Measurements from ENCODE around the gene EEF1B2.

Gene EEF1B2

GRCh38 chr2:206145665-206146064, 14.0 kb upstream of the EEF1B2 start:
- Histone ChIP-seq H3K4me1 (ENCODE audit: insufficient read depth, low read length) (no peaks in the 10 kb centered on the region), H3K9me3 (ENCODE audit: insufficient read depth, low read length, severe bottlenecking) (no peaks in the 10 kb centered on the region), H3K27ac (ENCODE audit: low read length) (no peak overlapping the region), H3K79me2 (ENCODE audit: insufficient read depth, low read length) (peaks cover 11% of the 10 kb centered on the region; the same call in 1 of the 2 replicates), H3K4me3 (ENCODE audit: low read depth in 1 of 2, low read length in 2 of 2) (no peak overlapping the region), H3K36me3 (ENCODE audit: insufficient read depth, low read length) (peaks cover 95% of the 10 kb centered on the region), H4K20me1 (ENCODE audit: insufficient read depth, low read length) (peaks cover 7% of the 10 kb centered on the region; the same call in 1 of the 2 replicates), H3K9ac (ENCODE audit: low read depth, low read length) (no peak overlapping the region), H3K4me2 (ENCODE audit: insufficient read depth, low read length) (no peak overlapping the region), H3K27me3 (ENCODE audit: insufficient read depth, low read length, poor library complexity) (no peaks in the 10 kb centered on the region), H2AFZ (ENCODE audit: low read depth, low read length) (no peak overlapping the region)
- TF ChIP-seq EZH2 (IDR thresholded peaks at IDR 0.05; ENCODE audit: borderline replicate concordance, low read depth, low read length, severe bottlenecking) (no peak), CTCF (IDR thresholded peaks at IDR 0.05; ENCODE audit: borderline replicate concordance, extremely low read depth, low read length, poor library complexity, severe bottlenecking) (no peak)
- no peak for DNase-seq
- no peak for ATAC-seq (ENCODE audit: insufficient read depth, low read depth)

DNA sequence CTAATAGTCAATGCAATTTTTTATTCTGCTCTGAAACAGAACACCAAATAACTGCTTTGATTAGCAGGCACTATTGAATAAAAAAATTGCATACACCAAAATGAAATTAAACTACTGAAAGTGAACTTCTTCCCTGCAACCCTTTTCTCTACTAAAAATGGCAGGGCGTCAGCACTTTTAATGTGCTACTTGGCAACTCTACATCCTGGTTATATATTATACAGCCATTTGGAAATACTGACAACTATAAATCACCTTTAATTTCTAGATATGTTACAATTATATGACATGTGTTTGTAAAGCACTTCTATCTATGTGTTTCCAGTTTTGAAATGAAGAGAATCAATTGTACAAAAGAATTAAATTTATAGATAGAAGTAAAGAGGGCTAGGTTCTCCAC, 10.4 kb upstream of the EEF1B2 start:
- Histone ChIP-seq H3K27ac (ENCODE audit: low read length) (no peak overlapping the region), H3K4me2 (ENCODE audit: insufficient read depth, low read length) (no peak overlapping the region), H3K27me3 (ENCODE audit: insufficient read depth, low read length, poor library complexity) (no peaks in the 10 kb centered on the region), H3K9ac (ENCODE audit: low read depth, low read length) (no peak overlapping the region), H3K4me1 (ENCODE audit: insufficient read depth, low read length) (no peaks in the 10 kb centered on the region), H3K36me3 (ENCODE audit: insufficient read depth, low read length) (peaks cover 83% of the 10 kb centered on the region), H4K20me1 (ENCODE audit: insufficient read depth, low read length) (peaks cover 14% of the 10 kb centered on the region; the same call in 1 of the 2 replicates), H3K9me3 (ENCODE audit: insufficient read depth, low read length, severe bottlenecking) (no peaks in the 10 kb centered on the region), H2AFZ (ENCODE audit: low read depth, low read length) (no peak overlapping the region), H3K79me2 (ENCODE audit: insufficient read depth, low read length) (peaks cover 41% of the 10 kb centered on the region), H3K4me3 (ENCODE audit: low read depth in 1 of 2, low read length in 2 of 2) (no peak overlapping the region)
- TF ChIP-seq CTCF (IDR thresholded peaks at IDR 0.05; ENCODE audit: borderline replicate concordance, extremely low read depth, low read length, poor library complexity, severe bottlenecking) = no peak
- no peak for TF ChIP-seq EZH2 (IDR thresholded peaks at IDR 0.05; ENCODE audit: borderline replicate concordance, low read depth, low read length, severe bottlenecking)
- ATAC-seq (ENCODE audit: insufficient read depth, low read depth) (no peak), DNase-seq (no peak)

DNA sequence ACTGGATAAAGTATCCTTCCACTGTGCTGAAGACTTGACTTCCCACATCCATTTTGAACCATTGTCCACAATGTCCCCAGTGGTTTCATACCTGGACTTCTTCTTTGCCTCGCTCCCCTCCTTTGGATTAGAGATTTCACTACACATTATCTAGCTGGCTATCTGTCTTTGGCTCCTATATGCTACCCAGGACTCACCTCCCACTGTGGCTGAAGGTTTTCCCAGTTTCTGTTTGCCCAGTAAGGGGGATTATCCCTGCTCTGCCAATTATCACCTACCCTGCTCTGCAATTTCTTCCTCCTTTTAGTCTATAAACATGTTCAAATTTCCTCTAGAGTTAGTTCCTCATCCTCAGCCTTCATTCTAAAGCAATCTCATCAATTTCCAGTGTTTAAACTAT, 9.5 kb upstream of the EEF1B2 start:
- H3K9ac ChIP-seq (ENCODE audit: low read depth, low read length) = no peak overlapping the region
- H3K79me2 ChIP-seq (ENCODE audit: insufficient read depth, low read length) = peaks cover 50% of the 10 kb centered on the region
- no peak overlapping the region for H3K27ac ChIP-seq (ENCODE audit: low read length)
- H3K4me2 ChIP-seq (ENCODE audit: insufficient read depth, low read length) = no peak overlapping the region
- no peak overlapping the region for H3K4me3 ChIP-seq (ENCODE audit: low read depth in 1 of 2, low read length in 2 of 2)
- no peaks in the 10 kb centered on the region for H3K9me3 ChIP-seq (ENCODE audit: insufficient read depth, low read length, severe bottlenecking)
- no peaks in the 10 kb centered on the region for H3K4me1 ChIP-seq (ENCODE audit: insufficient read depth, low read length)
- no peak overlapping the region for H2AFZ ChIP-seq (ENCODE audit: low read depth, low read length)
- no peak for DNase-seq
- H3K36me3 ChIP-seq (ENCODE audit: insufficient read depth, low read length) = peaks cover 76% of the 10 kb centered on the region
- TF ChIP-seq CTCF (IDR thresholded peaks at IDR 0.05; ENCODE audit: borderline replicate concordance, extremely low read depth, low read length, poor library complexity, severe bottlenecking) = no peak
- TF ChIP-seq EZH2 (IDR thresholded peaks at IDR 0.05; ENCODE audit: borderline replicate concordance, low read depth, low read length, severe bottlenecking) = no peak
- no peak for ATAC-seq (ENCODE audit: insufficient read depth, low read depth)
- peaks cover 15% of the 10 kb centered on the region; the same call in 1 of the 2 replicates for H4K20me1 ChIP-seq (ENCODE audit: insufficient read depth, low read length)
- no peaks in the 10 kb centered on the region for H3K27me3 ChIP-seq (ENCODE audit: insufficient read depth, low read length, poor library complexity)

- Histone ChIP-seq H3K79me2 (ENCODE audit: insufficient read depth, low read length) (peaks cover 53% of the 10 kb centered on the region), H3K4me1 (ENCODE audit: insufficient read depth, low read length) (no peaks in the 10 kb centered on the region), H3K9me3 (ENCODE audit: insufficient read depth, low read length, severe bottlenecking) (no peaks in the 10 kb centered on the region), H3K4me2 (ENCODE audit: insufficient read depth, low read length) (no peak overlapping the region), H2AFZ (ENCODE audit: low read depth, low read length) (no peak overlapping the region), H3K4me3 (ENCODE audit: low read depth in 1 of 2, low read length in 2 of 2) (no peak overlapping the region), H3K27ac (ENCODE audit: low read length) (no peak overlapping the region), H3K27me3 (ENCODE audit: insufficient read depth, low read length, poor library complexity) (no peaks in the 10 kb centered on the region), H3K36me3 (ENCODE audit: insufficient read depth, low read length) (peaks cover 72% of the 10 kb centered on the region), H3K9ac (ENCODE audit: low read depth, low read length) (no peak overlapping the region), H4K20me1 (ENCODE audit: insufficient read depth, low read length) (peaks cover 17% of the 10 kb centered on the region; the same call in 1 of the 2 replicates)
- no peak for ATAC-seq (ENCODE audit: insufficient read depth, low read depth)
- TF ChIP-seq CTCF (IDR thresholded peaks at IDR 0.05; ENCODE audit: borderline replicate concordance, extremely low read depth, low read length, poor library complexity, severe bottlenecking) (no peak), EZH2 (IDR thresholded peaks at IDR 0.05; ENCODE audit: borderline replicate concordance, low read depth, low read length, severe bottlenecking) (no peak)
- no peak for DNase-seq
Measured at GRCh38 chr2:206150631-206151030, 9.1 kb upstream of the EEF1B2 start.

All from DND-41 (cell line).